ENCODE measurements around the gene BTN2A1.
"Not testable (repeated sequence)": the region's sequence is repeated elsewhere in the genome, so short reads cannot be mapped to it uniquely, and the experiment has no call there.

Gene BTN2A1

DNA sequence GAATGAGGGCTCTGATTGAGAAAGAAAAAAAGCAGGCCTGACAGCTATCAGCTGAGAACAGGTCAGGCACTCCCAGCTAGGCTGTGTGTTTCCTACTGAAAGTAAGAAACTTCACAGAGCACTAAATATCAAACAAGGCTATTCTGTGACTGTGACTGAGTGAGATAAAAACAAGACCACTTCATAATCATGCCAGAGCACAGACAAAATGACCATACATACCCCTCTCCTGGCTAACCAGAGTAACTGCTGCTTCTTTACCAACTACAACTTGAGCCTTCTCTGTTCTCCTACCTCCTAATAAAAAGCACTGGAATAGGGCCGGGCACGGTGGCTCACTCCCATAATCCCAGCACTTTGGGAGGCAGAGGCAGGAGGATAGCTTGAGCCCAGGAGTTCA is 35.5 kb downstream of the BTN2A1 start:
- no peak for DNase-seq (ENCODE audit: low read depth)

DNA sequence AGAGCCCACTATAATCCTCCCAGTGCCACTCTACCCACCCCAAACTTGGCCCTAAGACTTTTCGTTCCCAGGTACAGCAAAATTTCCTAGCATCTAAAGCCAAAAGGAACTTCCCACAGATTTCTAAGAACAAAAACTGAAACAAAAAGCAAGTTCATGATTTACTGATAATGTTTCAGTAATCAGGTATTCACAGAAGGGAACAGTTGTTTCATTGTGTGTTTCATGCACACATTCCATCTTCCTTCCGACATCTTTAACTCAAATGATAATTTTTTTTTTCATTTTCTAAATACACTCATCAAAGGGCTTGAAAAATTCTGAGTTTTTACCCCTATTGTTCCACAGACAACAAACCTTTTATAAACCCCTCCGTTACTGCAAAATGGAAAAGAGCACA is 36.4 kb downstream of the BTN2A1 start:
- DNase-seq (ENCODE audit: low read depth), result no peak

- DNase-seq (ENCODE audit: low read depth), result no peak
Observed at GRCh38 chr6:26495281-26495680, 37.5 kb downstream of the BTN2A1 start.

GRCh38 chr6:26497610-26498009 is 39.9 kb downstream of the BTN2A1 start:
- DNase-seq (ENCODE audit: low read depth), result no peak

DNA sequence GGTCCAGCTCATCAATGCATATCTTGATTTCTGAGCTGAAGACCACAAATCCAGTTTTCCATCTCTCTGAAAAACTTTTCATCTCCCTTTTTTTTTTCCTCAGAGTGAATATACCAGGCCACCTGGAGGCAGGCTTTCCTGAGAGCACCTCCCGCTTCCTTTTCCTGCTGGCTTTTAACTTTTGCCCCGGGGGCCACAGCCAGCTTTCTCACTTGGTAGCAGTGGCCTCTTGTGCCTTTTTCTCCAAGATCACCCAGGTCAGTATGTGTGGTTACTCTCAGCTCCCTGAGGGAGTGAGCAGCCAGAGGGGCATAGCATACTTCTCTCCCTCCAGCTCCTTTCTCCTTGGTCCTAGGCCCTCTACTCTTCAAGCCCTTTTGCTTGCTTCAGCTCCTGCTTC is 42.3 kb downstream of the BTN2A1 start, which contains the start of gene BTN1A1:
BTN1A1 (plus strand) TSS at position 202 of the 400 bp plus-strand sequence. CDS start 984 bp downstream, outside the sequence.
- no peak for DNase-seq (ENCODE audit: low read depth)

DNA sequence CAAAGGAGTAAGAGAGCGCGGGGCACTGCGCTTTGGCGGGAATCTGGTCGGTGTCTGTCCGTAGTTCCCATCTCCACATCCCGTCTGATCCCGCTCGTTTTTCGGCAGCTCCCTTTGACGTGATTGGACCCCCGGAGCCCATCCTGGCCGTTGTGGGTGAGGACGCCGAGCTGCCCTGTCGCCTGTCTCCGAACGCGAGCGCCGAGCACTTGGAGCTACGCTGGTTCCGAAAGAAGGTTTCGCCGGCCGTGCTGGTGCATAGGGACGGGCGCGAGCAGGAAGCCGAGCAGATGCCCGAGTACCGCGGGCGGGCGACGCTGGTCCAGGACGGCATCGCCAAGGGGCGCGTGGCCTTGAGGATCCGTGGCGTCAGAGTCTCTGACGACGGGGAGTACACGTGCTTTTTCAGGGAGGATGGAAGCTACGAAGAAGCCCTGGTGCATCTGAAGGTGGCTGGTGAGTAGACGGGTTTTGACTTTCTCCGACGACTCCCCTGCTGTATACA is 43.8 kb downstream of the BTN2A1 start:
- DNase-seq (ENCODE audit: low read depth), result no peak

DNA sequence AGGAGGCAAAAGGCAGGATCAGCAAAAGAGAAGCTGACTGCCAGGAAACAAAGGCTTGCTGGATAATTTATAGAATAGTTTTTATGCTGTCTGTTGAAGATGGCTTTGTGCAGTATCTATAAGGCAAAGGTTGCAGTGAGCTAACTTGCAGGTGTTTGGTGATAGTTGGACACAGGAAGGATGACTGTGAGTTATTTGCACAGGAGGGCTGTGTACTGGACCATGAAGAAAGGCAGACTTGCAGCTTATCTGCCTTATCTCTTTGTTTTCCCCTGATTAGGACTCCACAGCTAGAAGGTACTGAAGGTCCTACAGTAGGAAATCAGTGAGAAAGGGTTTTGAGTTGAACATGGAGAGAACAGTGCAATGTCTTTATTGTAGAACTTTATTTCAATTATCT is 44.4 kb downstream of the BTN2A1 start:
- no peak for DNase-seq (ENCODE audit: low read depth)

GRCh38 chr6:26502626-26503025 is 44.9 kb downstream of the BTN2A1 start:
- DNase-seq (ENCODE audit: low read depth), result no peak

GRCh38 chr6:26507658-26508057 is 49.9 kb downstream of the BTN2A1 start:
- no peak for DNase-seq (ENCODE audit: low read depth)

DNA sequence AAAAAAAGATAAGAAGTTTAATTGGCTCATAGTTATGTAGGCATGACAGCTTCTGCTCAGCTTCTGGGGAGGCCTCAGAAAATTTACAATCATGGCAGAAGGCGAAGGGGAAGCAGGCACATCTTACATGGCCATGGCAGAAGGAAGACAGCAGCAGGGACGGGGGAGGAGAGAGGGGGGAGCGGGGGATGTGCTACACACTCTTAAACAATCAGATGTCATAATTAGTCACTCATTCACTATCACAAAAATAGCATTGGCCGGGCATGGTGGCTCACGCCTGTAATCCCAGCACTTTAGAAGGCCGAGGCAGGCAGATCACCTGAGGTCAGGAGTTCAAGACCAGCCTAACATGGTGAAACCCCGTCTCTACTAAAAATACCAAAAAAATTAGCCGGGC is 53.3 kb downstream of the BTN2A1 start:
- DNase-seq (ENCODE audit: low read depth), result not testable (repeated sequence)

DNA sequence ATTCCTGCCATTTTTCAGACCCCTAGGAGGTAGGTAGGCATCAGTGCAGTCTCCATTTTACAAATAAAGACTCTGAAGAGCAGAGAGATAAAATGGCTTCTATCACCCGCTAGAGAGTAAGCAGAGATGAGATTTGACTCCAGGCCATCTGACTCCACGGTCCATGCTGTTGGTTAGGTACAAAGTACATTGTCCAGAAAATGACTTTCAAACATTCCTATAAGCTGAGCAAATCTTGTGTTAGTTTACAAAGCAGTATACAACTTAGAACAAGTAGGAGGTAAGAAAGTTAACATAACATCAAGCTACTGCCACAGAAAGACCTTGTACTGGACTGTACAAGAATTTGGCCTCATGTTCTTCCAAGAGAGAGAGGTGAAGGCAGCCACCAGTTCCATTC is 57.2 kb downstream of the BTN2A1 start:
- no peak for DNase-seq (ENCODE audit: low read depth)

DNA sequence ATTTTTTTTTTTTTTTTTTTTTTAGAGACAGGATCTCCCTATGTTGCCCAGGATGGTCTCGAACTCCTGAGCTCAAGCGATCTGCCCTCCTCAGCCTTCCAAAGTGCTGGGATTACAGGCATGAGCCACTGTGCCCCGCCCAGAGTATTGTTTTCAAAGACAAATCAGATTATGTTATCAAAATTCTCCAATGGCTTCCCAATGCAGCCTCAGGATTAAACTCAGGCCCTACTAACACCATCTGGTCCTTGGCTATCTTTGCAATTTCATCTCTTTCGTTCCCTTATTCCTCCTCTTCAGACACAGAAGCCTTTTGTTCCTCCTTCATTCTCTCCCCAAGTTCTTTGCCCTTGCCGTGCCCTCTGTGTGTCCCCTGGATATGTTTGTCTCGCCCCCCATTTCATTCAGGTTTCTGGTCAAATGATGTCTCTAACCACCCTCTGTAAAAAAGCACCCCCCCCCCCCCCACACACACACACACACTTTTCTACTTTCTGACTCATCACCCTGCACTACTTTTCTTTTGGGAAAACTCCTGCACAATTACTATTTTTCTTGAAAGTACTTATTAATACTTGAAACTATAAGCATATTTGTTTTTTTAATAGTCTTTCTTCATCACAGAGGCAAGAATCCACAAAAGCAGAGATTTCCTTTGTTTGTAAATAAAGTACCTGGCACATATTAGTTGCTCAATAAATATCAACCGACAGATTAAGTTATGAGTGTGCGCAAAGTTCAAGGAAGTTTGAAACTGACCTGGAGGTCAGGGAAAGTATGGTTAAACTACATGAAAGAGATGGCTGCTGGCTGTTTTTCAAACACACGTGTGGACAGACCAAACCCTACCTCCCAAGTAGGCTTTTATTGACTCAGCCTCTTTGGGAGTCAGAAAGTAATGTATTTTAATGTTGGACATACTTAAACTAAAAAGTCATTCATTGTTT is 59.0 kb downstream of the BTN2A1 start:
- DNase-seq (ENCODE audit: low read depth), result no peak

All from stimulated activated CD8-positive, alpha-beta memory T cell treated with anti-CD3 and anti-CD28 coated beads, Interleukin-4, amount 100 ng/mL, for 24 hours (primary cell).